ENCODE measurements around the gene GCKR. TPM values are rescaled to one million over a fixed set of nuclear protein-coding genes. Genes with fewer than 3 reads are reported as not detected.

GCKR gene
- total and polyA plus RNA-seq, 2 of the 13 experiments (the other 11 are each of a cell fraction or from before 2014, with no cell fraction given): 15.2 to 48.3 TPM

DNA sequence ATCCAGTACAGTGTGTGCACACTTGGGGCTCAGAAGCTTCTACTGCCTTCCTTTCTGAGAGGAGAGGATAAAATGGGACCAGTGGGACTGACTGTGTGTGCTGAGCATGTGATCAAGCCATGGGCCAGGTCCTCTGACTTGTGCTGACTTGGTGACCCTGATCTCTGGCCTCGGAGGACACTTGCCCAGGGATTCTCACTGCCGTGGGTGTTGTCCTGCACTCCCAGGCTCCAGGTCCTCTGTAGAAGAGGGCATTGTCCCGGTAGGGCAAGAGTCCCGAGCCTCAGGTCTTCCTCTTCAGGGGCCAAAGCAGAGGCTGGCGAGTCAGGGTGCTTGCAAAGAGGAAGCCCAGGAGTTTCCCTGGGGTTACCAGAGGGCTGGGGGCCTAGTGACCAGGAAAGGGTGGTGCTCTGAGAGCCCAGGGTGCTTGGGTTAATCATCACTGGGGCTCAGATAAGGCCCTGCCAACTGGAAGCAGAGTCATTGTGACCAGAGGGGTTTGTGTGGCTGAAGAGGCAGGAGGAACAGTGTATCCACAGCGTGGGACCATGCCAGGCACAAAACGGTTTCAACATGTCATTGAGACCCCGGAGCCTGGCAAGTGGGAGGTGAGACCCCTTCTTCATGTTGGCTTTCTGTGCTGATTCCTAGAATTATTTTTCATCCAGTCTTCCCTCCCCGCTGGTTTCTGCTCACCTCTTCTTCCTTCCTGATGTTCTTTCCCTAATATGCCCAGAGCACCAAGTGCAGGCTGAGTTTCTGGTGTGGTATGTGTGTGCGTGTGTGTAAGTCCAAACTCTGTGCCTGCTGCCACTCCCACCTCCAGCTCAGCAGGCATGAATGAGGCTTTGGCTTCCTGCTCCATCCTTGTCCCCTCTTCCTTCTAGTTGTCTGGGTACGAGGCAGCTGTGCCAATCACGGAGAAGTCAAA lies at the start of gene GCKR (continued):
- TF ChIP-seq KIAA2018 (CRISPR knock-in tag; IDR thresholded peaks at IDR 0.05; ENCODE audit: borderline replicate concordance): no peak
- TF ChIP-seq FOXA1 (IDR thresholded peaks at IDR 0.05): no peak
- TF ChIP-seq FOXA1 (CRISPR knock-in tag; IDR thresholded peaks at IDR 0.05): no peak; the same call in 1 of the 2 replicates
- TF ChIP-seq POLR2AphosphoS5 (IDR thresholded peaks at IDR 0.05; ENCODE audit: low read depth, low read length): peak; percentile 77
- peak; percentile 87; the same call in 1 of the 2 replicates for TF ChIP-seq HIVEP1 (CRISPR knock-in tag; IDR thresholded peaks at IDR 0.05)
- TF ChIP-seq ZSCAN9 (CRISPR knock-in tag; IDR thresholded peaks at IDR 0.05; ENCODE audit: borderline replicate concordance): peak; percentile 74
- peak; percentile 82 for TF ChIP-seq ZMYM2 (CRISPR knock-in tag; IDR thresholded peaks at IDR 0.05)
- TF ChIP-seq RCOR2 (CRISPR knock-in tag; IDR thresholded peaks at IDR 0.05): 0 out of 2 replicates have a peak, but pooled peaks have one; percentile 12
- no peak for TF ChIP-seq MYNN (CRISPR knock-in tag; IDR thresholded peaks at IDR 0.05; ENCODE audit: low read depth)
- TF ChIP-seq NBN (conservative IDR thresholded peaks at IDR 0.05): no peak
- no peak for TF ChIP-seq ZNF282 (IDR thresholded peaks at IDR 0.05; ENCODE audit: partially characterized antibody)
- TF ChIP-seq NCOA5 (CRISPR knock-in tag; IDR thresholded peaks at IDR 0.05): no peak
- 0 out of 2 replicates have a peak, but pooled peaks have one; percentile 38 for TF ChIP-seq ZFP1 (CRISPR knock-in tag; IDR thresholded peaks at IDR 0.05)
- TF ChIP-seq, protein P1, sequence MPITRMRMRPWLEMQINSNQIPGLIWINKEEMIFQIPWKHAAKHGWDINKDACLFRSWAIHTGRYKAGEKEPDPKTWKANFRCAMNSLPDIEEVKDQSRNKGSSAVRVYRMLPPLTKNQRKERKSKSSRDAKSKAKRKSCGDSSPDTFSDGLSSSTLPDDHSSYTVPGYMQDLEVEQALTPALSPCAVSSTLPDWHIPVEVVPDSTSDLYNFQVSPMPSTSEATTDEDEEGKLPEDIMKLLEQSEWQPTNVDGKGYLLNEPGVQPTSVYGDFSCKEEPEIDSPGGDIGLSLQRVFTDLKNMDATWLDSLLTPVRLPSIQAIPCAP (CRISPR knock-in tag; IDR thresholded peaks at IDR 0.05; ENCODE audit: low read depth): no peak
- TF ChIP-seq ZNF20 (CRISPR knock-in tag; IDR thresholded peaks at IDR 0.05): no peak
- TF ChIP-seq ATM (IDR thresholded peaks at IDR 0.05; ENCODE audit: borderline replicate concordance): no peak
- no peak for TF ChIP-seq ZNF782 (CRISPR knock-in tag; IDR thresholded peaks at IDR 0.05; ENCODE audit: borderline replicate concordance)
- TF ChIP-seq HDAC2 (CRISPR knock-in tag; IDR thresholded peaks at IDR 0.05): peak; percentile 39; the same call in 1 of the 2 replicates
- peak; percentile 92 for TF ChIP-seq ZFP36L1 (CRISPR knock-in tag; IDR thresholded peaks at IDR 0.05)
- peak; percentile 91; the same call in 1 of the 2 replicates for TF ChIP-seq ZIK1 (CRISPR knock-in tag; IDR thresholded peaks at IDR 0.05; ENCODE audit: borderline replicate concordance, low read depth)
- no peak for TF ChIP-seq ZNF343 (CRISPR knock-in tag; IDR thresholded peaks at IDR 0.05)

Data from HepG2 (cell line).